ENCODE data around the gene SLC39A13.

GRCh38 chr11:47406896-47407745, 1.3 kb upstream of the SLC39A13 start:
- TF ChIP-seq CTCF (conservative IDR thresholded peaks at IDR 0.05; ENCODE audit: low read depth, low read length) (no peak), EZH2 (IDR thresholded peaks at IDR 0.05; ENCODE audit: low read length, unreplicated experiment) (no peak), EZH2phosphoT487 (IDR thresholded peaks at IDR 0.05; ENCODE audit: borderline replicate concordance, low read length) (no peak)
